ENCODE data around the gene BLOC1S2.

DNA sequence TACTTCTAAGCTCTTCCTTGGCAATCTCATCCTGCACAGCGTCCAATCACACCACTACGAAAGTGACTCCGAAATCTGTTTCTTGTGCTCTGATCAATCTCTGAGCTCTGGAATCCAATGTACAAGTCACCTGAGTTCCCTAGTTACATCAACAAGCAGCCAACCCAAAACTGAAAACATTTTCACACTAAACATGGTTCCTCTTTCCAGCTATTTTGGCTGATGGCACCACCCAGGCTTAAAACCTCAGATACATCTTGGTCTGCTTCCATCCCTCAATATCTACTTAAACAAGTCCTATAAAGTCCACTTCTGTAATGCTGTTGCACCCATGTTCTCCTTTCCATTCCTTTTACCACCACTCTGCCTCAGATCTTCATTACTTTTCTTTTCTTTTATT, 3.6 kb downstream of the BLOC1S2 start:
- TF ChIP-seq, protein P1, sequence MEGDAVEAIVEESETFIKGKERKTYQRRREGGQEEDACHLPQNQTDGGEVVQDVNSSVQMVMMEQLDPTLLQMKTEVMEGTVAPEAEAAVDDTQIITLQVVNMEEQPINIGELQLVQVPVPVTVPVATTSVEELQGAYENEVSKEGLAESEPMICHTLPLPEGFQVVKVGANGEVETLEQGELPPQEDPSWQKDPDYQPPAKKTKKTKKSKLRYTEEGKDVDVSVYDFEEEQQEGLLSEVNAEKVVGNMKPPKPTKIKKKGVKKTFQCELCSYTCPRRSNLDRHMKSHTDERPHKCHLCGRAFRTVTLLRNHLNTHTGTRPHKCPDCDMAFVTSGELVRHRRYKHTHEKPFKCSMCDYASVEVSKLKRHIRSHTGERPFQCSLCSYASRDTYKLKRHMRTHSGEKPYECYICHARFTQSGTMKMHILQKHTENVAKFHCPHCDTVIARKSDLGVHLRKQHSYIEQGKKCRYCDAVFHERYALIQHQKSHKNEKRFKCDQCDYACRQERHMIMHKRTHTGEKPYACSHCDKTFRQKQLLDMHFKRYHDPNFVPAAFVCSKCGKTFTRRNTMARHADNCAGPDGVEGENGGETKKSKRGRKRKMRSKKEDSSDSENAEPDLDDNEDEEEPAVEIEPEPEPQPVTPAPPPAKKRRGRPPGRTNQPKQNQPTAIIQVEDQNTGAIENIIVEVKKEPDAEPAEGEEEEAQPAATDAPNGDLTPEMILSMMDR (IDR thresholded peaks at IDR 0.05) = no peak
- TF ChIP-seq POLR2A (IDR thresholded peaks at IDR 0.05) = no peak
- no peak for TF ChIP-seq POLR2AphosphoS5 (IDR thresholded peaks at IDR 0.05)
